Loucy (cell line): ENCODE measurements around the gene PROSER1.

Source experiments
- H2AFZ ChIP-seq: fragments of 200-600 bp; sonication (generic); 2 replicates; pipeline ENCODE4 v1.6.0; 2016; ENCODE audit warnings: antibody characterized with exemption, mild to moderate bottlenecking, low read length, moderate library complexity
- H3F3A ChIP-seq: fragments of 200-600 bp; 2 replicates; pipeline ENCODE4 v1.6.0; 2016; ENCODE audit warnings: antibody characterized with exemption, low read depth, mild to moderate bottlenecking
- H3K27me3 ChIP-seq: fragments of 200-600 bp; sonication (generic); 2 replicates; pipeline ENCODE4 v1.6.1; 2014; ENCODE audit warnings: low read length, mild to moderate bottlenecking; ENCODE audit not compliant: insufficient read depth, poor library complexity, severe bottlenecking
- H3K36me3 ChIP-seq: fragments of 200-600 bp; sonication (generic); 2 replicates; pipeline ENCODE4 v1.6.1; 2016; ENCODE audit warnings: low read length; ENCODE audit not compliant: insufficient read depth
- H3K4me1 ChIP-seq: fragments of 200-600 bp; sonication (generic); 2 replicates; pipeline ENCODE4 v1.5.1; 2014; ENCODE audit warnings: low read length, mild to moderate bottlenecking; ENCODE audit not compliant: insufficient read depth, poor library complexity, severe bottlenecking
- H3K4me2 ChIP-seq: fragments of 200-600 bp; sonication (generic); 2 replicates; pipeline ENCODE4 v1.6.0; 2014; ENCODE audit warnings: antibody characterized with exemption, low read length, low read depth, mild to moderate bottlenecking; ENCODE audit not compliant: poor library complexity, severe bottlenecking
- H3K4me3 ChIP-seq: fragments of 200-600 bp; sonication (generic); 2 replicates; pipeline ENCODE4 v1.5.1; 2014; ENCODE audit warnings: low read length, mild to moderate bottlenecking, mixed read lengths; ENCODE audit not compliant: poor library complexity, severe bottlenecking
- H3K79me2 ChIP-seq: fragments of 200-600 bp; sonication (generic); 2 replicates; pipeline ENCODE4 v1.6.1; 2014; ENCODE audit warnings: low read length; ENCODE audit not compliant: insufficient read depth
- H3K9ac ChIP-seq: fragments of 200-600 bp; sonication (generic); 2 replicates; pipeline ENCODE4 v1.6.0; 2014; ENCODE audit warnings: mild to moderate bottlenecking, low read depth, low read length, moderate library complexity; ENCODE audit not compliant: poor library complexity, severe bottlenecking
- H3K9me2 ChIP-seq: fragments of 200-600 bp; sonication (generic); replicated peaks from 2 replicates; pipeline ENCODE4 v1.6.1; 2016; ENCODE audit warnings: low read depth, low read length, mixed read lengths
- H3K9me3 ChIP-seq: fragments of 200-600 bp; sonication (generic); 2 replicates; pipeline ENCODE4 v1.6.1; 2014; ENCODE audit warnings: mild to moderate bottlenecking, antibody characterized with exemption, low read length, low read depth; ENCODE audit not compliant: insufficient read depth
- H4K20me1 ChIP-seq: fragments of 200-600 bp; sonication (generic); 2 replicates; pipeline ENCODE4 v1.6.0; 2014; ENCODE audit warnings: antibody characterized with exemption, low read length, mild to moderate bottlenecking; ENCODE audit not compliant: insufficient read depth, poor library complexity, severe bottlenecking
- EZH2phosphoT487 ChIP-seq: fragments of 200-600 bp; IDR thresholded peaks from 2 replicates; pipeline ENCODE4 v1.6.1; 2018; ENCODE audit warnings: antibody characterized with exemption, mild to moderate bottlenecking, moderate library complexity, borderline replicate concordance
- TF ChIP-seq, protein P1 (sequence below): fragments of 200-600 bp; sonication (generic); conservative IDR thresholded peaks from 2 replicates; pipeline ENCODE4 v1.5.1; 2014; ENCODE audit warnings: mild to moderate bottlenecking, antibody characterized with exemption, low read length

Gene PROSER1

DNA sequence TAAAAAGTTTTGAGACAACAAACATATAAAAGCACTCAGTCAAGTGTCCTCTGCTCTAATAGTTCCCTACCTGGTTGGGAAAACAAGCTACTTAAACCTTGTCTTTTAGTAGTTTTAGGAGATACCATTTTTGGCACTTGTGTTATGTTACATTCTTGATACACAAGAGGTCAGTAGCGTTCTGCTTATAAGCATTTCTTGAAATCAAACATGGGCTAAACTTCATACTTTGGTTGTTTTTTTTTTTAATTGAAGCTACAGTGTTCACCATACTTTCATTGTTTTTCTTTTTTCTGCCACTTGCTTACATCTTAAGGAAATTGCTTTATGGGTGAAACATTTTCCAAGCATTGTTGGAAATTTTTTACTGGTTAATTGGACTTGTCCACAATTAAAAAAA is 13.3 kb upstream of the PROSER1 start:
- H3K4me3 ChIP-seq, result no peak overlapping the region
- no peaks in the 10 kb centered on the region for H3K9me2 ChIP-seq
- H2AFZ ChIP-seq, result no peak overlapping the region
- H3K36me3 ChIP-seq, result no peaks in the 10 kb centered on the region; the same call in 1 of the 2 replicates
- H3K9me3 ChIP-seq, result no peaks in the 10 kb centered on the region
- H3F3A ChIP-seq, result no peaks in the 10 kb centered on the region
- no peak overlapping the region for H3K4me2 ChIP-seq
- H3K9ac ChIP-seq, result no peak overlapping the region
- no peaks in the 10 kb centered on the region for H3K4me1 ChIP-seq
- H3K27me3 ChIP-seq, result no peaks in the 10 kb centered on the region
- TF ChIP-seq, protein P1, sequence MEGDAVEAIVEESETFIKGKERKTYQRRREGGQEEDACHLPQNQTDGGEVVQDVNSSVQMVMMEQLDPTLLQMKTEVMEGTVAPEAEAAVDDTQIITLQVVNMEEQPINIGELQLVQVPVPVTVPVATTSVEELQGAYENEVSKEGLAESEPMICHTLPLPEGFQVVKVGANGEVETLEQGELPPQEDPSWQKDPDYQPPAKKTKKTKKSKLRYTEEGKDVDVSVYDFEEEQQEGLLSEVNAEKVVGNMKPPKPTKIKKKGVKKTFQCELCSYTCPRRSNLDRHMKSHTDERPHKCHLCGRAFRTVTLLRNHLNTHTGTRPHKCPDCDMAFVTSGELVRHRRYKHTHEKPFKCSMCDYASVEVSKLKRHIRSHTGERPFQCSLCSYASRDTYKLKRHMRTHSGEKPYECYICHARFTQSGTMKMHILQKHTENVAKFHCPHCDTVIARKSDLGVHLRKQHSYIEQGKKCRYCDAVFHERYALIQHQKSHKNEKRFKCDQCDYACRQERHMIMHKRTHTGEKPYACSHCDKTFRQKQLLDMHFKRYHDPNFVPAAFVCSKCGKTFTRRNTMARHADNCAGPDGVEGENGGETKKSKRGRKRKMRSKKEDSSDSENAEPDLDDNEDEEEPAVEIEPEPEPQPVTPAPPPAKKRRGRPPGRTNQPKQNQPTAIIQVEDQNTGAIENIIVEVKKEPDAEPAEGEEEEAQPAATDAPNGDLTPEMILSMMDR, result peak; percentile 70
- TF ChIP-seq EZH2phosphoT487, result no peak
- no peaks in the 10 kb centered on the region for H4K20me1 ChIP-seq
- H3K79me2 ChIP-seq, result no peaks in the 10 kb centered on the region; the same call in 1 of the 2 replicates

DNA sequence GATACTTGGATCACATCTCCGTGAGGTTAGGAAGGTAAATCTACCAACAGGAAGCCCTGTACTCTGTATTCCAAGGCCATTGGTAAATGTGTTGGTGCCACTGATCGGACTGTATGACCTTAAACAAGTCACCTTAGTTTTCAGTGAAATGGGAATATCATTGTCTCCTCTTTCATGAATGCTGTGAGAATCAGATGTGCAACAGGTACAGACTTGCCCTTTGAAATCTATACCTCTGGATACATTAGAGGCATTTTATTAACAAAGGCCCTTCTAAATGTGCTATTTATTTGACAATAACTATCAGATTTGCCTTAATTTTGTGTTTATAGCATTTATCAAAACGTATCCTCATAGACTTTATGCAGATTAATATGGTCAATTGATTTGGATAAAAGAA is 11.4 kb upstream of the PROSER1 start:
- no peak overlapping the region for H3K9ac ChIP-seq
- TF ChIP-seq, protein P1, result no peak
- no peak for TF ChIP-seq EZH2phosphoT487
- no peaks in the 10 kb centered on the region for H3K27me3 ChIP-seq
- no peaks in the 10 kb centered on the region for H3K4me1 ChIP-seq
- H2AFZ ChIP-seq, result no peak overlapping the region
- H3K36me3 ChIP-seq, result peaks cover 13% of the 10 kb centered on the region; the same call in 1 of the 2 replicates
- no peak overlapping the region for H3K4me2 ChIP-seq
- H3K79me2 ChIP-seq, result no peaks in the 10 kb centered on the region
- no peaks in the 10 kb centered on the region for H3F3A ChIP-seq
- H3K4me3 ChIP-seq, result no peak overlapping the region
- H3K9me2 ChIP-seq, result no peaks in the 10 kb centered on the region
- no peaks in the 10 kb centered on the region for H3K9me3 ChIP-seq
- no peaks in the 10 kb centered on the region for H4K20me1 ChIP-seq

GRCh38 chr13:39048806-39049205 is 10.9 kb upstream of the PROSER1 start:
- H3K9me2 ChIP-seq, result no peaks in the 10 kb centered on the region
- no peak overlapping the region for H3K4me2 ChIP-seq
- H3K9me3 ChIP-seq, result no peaks in the 10 kb centered on the region
- peaks cover 17% of the 10 kb centered on the region; the same call in 1 of the 2 replicates for H3K36me3 ChIP-seq
- H3K4me1 ChIP-seq, result no peaks in the 10 kb centered on the region
- H3K9ac ChIP-seq, result no peak overlapping the region
- H3K27me3 ChIP-seq, result no peaks in the 10 kb centered on the region
- H2AFZ ChIP-seq, result no peak overlapping the region
- no peaks in the 10 kb centered on the region for H3K79me2 ChIP-seq
- H4K20me1 ChIP-seq, result no peaks in the 10 kb centered on the region
- H3K4me3 ChIP-seq, result no peak overlapping the region
- H3F3A ChIP-seq, result no peaks in the 10 kb centered on the region
- TF ChIP-seq, protein P1, result no peak
- no peak for TF ChIP-seq EZH2phosphoT487
